CD4-positive, alpha-beta T cell treated with Interleukin-15 for 1 hour (primary cell): Measurements from ENCODE around the gene LRRC36.
"Not testable (repeated sequence)": the region's sequence is repeated elsewhere in the genome, so short reads cannot be mapped to it uniquely, and the experiment has no call there.

Source experiments
- DNase-seq: peaks from one replicate; pipeline ENCODE4 v3.0.0-alpha.2; 2020

LRRC36 gene

DNA sequence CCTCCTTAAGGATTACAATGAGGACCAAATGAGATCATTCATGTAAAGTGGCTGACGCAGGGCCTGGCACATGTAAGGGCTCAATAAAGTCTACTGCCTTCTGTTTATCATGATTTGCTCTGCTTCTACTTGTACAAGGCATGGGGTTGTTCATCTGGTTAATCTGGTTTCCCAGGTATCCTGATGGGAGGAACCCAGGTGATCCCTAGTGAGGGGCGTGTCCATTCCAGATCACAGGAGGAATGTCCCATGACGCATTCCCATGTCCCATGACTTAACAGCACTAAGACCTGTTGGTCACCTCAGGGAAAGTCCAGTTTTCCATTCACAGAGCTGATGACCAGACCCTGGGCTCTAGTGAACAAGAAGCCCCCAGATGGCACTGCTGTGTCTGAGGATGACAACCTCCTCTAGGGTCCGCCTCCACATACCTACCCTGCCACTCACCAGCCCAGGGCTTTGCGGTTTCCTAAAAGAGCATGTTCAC lies 78.2 kb downstream of the LRRC36 start:
- DNase-seq: no peak

DNA sequence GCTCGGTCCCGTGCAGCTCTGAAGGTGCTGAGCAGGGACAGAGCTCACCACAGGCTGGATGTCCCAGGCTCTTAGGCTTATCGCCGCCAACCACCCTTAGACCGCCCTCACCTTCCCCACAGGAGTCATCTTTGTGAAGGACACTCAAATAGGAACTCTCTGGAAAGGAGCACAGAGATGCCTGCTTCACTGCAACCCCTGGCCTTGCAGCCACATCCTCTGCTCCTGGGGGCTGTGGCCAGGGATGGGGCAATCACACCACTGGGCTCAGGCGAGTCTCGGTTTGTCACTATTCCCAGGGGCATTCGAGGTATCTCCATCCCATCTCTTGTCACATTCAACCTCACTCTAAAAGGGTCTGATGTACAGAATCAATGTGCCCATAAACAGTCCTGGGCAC lies 78.7 kb downstream of the LRRC36 start:
- no peak for DNase-seq

DNA sequence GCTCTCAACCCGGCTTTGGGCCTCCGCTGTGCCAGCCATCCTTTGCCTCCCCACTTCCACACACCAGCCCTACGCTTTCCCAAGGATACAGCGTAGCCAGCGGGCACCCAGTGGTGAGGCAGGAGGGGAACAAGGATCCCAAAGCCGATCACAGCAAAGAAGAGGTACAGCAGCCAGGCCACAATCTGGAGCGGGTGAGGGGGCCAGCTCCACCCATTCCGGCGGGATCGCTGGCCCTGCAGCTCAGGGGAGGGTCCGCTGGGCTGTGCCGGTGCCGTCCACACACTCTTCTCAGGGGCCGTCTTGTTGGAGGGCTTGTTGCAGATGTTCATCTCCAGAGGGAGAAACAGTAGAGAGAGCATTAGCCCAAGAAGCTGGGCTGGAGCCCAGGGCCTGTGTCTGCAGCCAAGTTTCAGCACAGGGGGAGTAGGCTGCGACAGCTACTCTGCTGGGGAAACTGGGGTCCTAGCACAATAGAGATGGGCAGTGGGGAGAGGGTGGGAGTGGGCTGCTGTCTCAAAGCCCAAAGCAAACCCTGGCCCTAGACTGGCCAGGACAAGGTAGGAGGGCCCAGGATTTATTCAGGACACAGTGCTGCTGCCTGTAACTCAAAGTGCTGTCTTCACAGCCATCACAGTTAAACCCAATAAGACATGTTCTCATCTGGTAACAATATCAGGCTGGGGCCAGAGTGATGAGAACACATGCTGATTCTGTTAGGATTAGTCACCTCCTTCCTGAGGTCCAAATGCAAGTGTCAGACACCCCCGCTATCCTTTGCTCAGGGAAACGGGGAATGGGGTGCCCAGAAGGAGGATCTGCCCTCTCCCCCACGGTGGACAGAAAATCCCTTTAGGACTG lies 79.7 kb downstream of the LRRC36 start:
- no peak for DNase-seq

DNA sequence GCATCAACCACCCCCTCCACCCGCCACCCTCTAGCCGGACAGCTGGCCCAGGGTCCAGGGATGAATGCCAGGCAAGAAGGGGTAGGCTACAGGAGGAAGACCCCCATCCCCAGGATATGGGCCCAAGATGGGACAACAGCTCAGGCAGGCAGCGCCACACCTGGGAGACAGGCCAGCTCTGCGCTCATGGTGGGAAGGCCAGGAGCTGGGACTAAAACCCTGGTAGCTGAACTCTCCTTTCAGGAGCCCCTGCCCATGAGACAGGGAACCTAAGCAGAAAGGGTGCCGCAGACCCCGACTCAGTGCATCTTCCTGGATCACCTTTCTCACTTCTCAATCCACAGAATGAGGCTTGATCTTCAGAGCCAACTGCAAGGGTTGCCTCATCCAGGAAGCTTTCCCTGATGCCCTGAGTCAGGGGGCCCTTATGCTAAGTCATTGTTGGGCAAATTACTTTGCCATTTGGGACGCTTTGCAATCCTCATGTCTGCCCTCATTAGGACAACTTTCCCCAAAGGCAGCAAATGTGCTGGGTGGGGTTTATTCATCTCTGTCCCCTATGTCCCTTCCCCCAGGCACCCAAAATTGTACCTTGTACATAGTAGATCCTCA lies 80.7 kb downstream of the LRRC36 start:
- DNase-seq: no peak

DNA sequence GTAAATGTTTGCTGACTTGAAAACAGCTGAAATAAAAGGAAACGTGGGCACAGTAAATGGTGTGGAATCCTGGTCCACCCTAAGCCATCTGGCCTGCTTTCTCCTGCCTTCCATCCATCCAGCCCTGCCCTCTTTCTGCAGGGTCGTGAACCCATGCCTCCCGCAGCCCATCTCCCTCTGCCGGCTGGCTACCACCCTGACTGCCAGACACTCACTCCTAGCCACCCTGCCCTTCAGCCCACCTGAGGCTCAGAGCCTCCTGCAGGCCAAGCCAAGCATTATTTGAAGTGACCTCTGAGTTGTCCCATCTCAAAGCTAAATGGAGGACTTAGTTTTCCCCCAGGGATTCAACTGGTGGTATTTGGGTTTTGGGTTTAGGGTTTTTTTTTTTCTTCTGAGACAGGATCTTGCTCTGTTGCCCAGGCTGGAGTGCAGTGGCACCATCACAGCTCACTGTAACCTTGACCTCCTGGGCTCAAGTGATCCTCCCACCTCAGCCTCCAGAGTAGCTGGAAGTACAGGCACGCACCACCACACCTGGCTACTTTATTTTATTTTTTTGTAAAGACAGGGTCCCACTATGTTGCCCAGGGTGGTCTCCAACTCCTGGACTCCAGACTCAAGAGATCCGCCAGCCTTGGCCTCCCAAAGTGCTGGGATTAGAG lies 81.3 kb downstream of the LRRC36 start:
- no peak for DNase-seq

DNA sequence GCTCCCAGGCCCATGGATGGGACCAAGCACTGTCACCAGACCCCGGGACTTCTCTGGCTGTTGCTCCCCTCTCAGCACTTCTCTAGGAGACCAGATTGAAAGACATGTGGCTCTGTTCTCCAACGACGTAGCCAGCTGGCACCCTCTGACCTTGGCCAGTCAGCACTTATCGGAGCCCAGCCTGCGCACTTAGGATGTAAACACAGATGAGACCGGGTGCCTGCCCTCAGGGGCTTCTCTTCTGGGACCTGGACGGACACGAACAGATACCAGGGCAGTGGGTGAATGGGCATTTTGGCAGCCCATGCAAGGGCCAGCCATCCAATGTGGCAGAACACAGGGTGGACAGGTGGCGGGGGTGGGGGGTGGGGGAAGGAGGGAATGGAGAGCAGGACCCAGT lies 83.0 kb downstream of the LRRC36 start:
- no peak for DNase-seq

DNA sequence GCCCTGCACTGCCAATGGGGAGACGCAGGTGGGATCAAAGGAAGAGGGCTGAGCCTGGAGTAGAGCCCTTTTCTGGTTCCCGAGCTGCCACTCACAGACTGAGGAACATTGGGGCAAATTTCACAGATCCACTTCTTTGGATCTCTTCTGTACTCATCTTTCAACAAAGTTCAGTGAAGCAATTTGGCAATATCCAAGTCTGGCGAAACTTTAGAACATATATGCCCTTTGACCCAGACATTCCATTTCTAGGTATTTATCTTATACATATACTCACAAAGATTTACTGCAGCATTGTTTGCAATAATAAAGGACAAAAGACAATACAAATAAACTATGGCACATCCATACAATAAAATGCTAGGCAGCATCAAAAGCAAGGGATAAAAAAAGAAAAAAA lies 84.7 kb downstream of the LRRC36 start:
- DNase-seq: no peak

DNA sequence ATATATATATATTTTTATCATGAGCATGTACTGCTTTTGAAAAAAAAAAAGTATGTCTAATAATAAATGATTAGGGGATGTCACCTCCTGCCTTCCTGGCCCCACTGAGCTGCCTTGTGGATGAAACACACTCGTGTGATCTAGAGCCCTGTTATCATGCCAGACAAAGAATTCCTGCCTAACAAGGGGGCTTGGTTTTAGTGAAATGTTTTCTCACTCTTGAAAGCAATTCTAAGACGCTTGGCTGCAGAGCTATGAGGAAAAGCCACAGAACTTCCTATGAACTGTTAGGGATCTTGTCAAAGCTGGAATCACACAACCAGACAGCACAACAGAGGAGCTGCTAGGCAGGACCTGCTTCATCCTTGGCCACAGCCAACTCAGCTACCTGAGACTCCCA lies 85.7 kb downstream of the LRRC36 start:
- no peak for DNase-seq

DNA sequence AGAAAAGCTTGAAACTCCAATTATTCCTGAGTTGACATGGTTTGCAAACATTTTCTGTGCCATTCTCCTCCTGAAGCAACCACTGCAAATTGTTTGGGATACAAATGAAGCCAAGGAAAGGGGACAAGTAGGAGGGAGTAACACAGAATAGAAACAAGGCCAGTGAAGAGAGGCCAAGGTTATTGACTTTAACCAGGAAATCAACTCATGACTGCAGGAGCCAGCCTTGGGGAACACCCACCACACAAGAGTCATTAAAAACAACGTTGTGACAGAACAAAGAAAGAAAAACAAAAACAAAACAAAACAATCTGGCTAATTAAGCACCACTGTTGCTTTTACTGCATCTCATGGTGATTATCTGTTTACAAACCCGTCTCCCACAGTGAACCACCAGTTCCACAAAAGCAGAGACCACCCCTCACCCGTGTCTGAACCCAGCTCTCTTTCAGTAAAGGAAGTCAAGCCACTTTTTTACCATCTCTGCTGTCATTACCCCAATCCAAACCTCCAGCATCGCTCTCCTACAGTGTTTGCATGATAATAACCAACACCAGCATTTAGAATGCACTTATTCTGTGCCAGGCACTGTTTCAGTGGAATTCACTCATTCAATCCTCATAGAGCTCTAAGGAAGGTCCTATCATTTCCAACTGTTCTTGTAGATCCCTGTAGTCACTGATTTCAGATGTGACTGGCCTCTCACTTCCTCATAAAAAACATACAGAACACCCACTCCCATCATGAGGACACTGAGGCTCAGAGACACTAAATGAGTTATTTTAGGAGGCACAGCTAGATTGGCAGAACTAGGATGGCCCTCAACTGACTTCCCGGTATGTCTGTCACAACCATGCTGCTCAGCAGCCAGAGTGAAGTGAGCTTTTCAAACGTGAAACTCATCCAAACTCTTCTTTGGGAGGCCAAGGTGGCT lies 87.6 kb downstream of the LRRC36 start:
- no peak for DNase-seq

DNA sequence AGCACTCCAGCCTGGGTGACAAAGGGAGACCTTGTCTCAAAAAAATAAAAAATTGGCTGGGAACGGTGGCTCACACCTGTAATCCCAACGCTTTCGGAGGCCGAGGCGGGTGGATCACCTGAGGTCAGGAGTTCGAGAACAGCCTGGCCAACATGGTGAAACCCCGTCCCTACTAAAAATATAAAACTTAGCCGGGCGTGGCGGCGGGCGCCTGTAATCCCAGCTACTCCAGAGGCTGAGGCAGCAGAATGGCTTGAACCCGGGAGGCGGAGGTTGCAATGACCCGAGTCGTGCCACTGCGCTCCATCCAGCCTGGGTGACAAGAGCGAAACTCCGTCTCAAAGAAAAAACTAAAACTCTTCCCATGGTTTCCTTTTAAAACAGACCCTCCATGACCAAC lies 88.8 kb downstream of the LRRC36 start:
- not testable (repeated sequence) for DNase-seq

DNA sequence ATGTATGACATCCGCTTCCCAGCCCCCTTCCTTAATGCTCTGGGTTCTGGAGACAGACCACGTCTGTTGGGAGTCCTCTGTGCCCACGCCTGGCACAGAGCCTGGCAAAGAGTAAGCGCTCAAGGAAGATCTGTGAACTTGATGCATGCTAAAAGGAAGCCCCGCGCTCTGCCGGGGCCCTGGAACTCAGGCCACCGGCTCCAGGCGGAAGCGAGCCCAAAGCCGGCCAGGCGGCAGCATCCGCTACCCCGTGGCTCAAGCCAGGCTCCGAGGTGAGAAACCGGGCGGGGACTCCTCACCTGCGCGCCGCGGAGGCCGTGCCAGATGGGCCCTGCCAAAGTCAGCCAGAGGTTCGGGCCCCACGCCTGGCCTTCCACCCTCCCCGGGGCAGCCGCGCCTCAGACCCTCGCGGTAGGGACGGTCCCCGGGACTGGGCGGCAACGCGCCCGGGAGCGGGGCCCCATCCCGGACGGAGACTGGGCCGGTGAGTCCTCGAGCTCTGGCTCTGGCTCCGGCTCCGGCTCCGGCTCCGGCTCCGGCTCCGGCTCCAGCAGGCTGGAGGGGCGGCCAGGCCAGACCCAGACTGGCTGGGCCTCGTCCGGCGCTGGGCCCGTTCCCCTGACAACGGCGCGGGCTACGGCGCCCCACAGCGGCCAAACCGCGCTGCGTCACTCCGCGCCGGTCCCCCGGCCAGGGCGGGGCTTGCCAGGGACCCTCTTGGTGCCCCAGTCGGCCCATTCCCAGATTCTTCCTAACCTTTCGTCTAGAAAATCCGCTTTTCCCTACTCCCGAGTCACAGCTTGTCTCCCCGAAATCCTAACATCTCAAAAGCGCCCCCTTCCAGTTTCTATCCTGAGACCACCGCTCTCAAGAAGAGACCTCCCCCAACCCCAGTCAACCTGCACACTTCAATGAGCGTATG lies 89.5 kb downstream of the LRRC36 start, which contains the start of gene ZDHHC1:
TSS of gene ZDHHC1 (minus strand) at position 606 of the 922 bp plus-strand sequence. CDS start 8,702 bp downstream, outside the sequence.
- DNase-seq: no peak

DNA sequence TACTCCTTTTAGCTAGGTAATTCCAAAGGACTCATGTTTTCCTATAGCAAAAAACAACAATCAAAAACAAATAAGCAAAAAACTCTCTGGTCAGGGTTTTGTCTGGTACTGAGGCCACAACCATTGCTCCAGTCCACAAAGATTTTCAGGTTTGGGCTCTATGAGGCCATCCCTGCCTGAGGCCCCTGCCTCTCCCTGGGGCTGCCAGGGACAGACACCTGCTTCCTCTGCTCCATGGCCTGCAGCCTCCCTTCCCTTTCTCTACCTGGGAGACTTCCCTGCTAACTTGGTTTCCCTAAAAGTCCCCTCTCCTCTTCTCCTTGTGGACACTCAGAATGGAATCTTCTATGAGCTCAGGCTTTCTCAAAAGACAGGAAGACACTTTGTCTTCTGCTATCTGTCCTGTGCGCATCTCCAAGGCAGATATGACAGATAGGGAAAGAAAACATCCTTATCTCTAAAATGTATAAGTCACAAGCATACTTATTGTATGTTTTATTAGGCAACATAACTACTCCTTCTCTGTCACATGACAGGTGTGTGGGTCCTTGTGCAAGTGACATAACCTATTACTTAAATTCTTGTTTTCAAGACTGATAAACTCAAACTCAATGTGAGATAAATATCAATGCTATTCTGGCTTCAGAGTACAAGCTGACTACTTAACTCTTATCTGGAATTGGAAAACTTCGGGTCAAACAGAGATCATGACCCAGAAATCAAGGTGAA lies 90.9 kb downstream of the LRRC36 start:
- DNase-seq: no peak

DNA sequence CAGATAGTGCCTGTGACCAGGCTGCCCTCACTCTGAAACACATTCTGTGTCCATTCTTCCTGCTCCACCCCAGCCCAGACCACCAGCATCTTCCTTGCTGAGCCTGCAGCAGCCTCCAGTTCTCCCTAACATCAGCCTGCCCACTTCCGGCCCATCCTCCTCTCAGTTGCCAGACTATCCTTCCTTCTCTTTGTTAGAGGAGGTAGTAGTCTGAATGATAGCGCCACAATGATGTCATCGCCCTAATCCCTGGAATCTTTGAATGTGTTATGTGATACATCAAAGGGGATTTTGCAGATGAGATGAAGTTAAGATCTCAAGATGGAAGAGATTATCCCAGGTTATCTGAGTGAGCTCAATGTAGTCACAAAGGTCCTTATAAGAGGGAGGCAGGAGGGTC lies 92.9 kb downstream of the LRRC36 start:
- no peak for DNase-seq

DNA sequence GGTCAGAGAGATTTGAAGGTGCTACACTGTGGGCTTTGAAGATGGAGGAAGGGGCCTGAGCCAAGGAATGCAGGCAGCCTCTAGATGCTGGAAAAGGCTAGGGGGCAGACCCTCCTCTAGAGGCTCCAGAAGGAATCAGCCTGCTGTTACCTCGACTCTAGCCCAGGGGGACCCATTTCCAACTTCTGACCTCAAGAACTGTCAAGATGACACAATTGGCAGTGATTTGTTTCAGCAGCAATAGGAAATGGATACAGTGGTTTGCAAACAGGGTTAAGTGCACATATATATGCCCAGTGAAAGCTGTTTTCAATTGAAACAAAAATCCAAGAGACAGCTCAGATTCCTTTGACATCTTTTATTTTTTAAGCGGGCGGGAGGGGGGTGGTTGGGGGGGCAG lies 93.3 kb downstream of the LRRC36 start:
- no peak for DNase-seq

DNA sequence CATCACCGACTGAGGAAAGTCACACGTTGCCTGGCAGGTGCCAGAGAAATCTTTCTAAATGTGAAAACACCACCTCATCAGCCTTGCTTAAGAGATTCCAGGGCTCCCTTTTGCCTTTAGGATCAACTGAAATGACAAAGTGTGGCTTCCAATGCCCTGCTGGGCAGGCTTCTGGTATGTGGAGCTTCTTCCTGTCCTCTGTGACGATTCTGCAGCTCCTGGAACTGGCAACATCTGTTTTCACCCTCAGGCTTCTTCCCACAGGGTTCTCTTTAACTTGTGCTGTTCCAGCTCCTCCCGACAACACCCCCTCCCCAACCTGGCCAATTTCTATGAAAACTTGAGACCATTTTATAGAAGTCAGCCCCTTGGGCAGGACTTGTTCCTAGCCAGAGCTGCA lies 94.4 kb downstream of the LRRC36 start:
- no peak for DNase-seq

DNA sequence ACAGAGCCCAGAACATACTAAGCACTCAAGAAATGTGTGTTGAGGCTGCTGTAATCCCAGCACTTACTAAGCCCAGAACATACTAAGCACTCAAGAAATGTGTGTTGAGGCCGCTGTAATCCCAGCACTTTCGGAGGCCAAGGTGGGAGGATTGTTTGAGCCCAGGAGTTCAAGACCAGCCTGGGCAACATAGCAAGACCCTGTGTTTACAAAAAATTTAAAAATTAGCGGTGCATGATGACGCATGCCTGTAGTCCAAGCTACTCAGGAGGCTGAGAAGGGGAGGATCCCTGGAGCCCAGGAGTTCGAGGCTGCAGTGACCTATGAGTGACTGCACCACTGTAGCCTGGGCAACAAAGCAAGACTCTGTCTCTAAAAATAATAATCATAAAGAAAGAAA lies 96.4 kb downstream of the LRRC36 start:
- no peak for DNase-seq

DNA sequence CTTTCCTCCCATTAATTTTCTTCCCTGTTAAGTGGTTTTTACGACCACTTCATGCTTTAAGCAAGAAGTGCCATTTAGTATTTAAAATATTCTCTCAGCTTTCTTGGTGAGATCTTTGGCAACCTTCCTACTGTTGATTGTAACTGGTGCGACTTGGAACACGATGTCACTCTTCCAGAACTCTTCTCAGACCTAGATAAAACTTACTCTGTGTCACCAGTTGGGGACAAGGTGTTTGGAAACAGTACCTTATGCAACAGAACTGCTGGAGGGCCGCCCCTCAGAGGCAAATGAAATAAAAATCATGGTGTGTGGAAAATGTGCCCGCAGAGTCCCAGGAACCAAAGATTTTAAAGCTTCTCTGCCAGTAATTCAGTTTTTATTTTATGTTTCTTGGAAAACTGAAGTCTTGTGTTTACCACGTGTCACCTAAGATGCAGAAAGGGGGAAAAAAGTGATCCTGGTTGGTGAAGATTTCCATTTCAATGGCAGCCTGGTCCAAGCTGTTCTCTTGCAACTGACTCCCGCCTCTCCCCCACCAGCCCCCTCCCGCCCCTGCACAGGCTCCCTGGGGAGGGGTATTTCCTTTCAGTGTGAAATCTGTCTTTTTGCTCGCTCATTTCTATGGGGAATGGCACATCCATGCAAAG lies 97.1 kb downstream of the LRRC36 start:
- DNase-seq: no peak

DNA sequence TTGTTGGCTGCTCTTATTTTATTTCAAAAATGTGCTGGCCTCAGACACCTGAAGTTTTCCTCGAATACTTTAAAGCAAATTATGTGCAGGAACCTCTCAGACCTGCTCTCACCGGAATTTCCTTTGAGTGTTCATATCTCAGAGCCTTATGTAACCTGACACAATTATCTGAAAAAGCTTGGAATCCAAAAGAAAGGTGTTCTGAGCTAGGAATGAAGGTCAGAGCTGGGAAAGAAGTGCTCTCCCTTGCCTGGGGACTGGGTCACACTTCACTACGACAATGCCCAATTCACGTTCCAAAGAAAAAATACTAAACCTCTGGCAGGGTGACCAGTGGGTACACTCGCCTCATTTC lies 97.6 kb downstream of the LRRC36 start:
- no peak for DNase-seq

DNA sequence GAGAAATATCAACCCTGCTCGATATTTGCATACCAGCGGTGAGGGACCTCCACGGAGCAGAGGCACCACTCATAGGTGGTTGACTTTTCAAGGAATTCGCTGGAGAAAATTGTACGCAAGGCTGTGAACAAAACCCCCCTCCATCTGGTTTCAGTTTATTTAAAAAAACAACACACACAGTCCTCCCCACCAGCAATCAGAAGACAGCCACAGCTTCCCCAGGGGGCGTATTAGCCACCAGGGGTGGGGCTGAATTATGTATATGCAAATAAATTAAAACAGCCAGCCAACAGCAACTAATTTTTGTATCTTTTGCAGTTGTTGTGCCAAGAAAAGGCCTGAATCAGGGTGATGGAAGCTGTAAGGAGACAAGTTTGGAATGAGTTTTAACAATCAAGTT lies 98.4 kb downstream of the LRRC36 start:
- DNase-seq: no peak

DNA sequence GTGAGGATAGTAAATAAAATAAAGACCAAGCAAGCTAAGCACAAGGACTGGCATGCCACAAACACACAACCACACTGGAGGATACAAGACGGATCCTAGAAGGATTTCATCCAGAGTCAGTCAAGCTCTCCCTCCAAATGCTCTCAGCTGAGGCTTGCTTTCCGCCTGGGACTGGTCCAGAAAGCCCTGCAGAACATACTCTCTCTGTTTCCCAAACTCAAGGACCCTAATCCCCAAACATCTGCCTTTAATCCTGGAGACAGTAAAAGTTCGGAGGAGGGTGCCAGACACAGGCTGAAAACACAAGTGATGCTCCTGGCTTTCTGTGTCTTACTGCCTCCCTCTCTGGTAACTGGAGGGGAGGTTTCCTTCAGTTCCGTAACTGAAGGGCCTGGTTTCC lies 99.0 kb downstream of the LRRC36 start:
- no peak for DNase-seq
